ENCODE data around the gene RNF26.

- TF ChIP-seq CTCF (IDR thresholded peaks at IDR 0.05) = no peak
- TF ChIP-seq ZFX (IDR thresholded peaks at IDR 0.05; ENCODE audit: borderline replicate concordance) = no peak
These were observed 7.6 kb downstream of the RNF26 start for GRCh38 chr11:119342023-119342300.
